Peyer's patch (tissue), 4 donors: ENCODE results near the gene DMAC1. TPM values are rescaled to one million over a fixed set of nuclear protein-coding genes. Genes with fewer than 3 reads are reported as not detected.

Source experiments
- DNase-seq, 3 donors: peaks; one replicate each; pipeline ENCODE4 v3.0.0-alpha.2; 2017 to 2019
- H3K27ac ChIP-seq, 4 donors: fragments of 200-600 bp; sonication (generic); one replicate each; pipeline ENCODE4 v1.5.1; 2016 to 2019
- H3K27me3 ChIP-seq, 2 donors: fragments of 200-600 bp; sonication (generic); one replicate each; pipeline ENCODE4 v1.5.1; 2019
- H3K36me3 ChIP-seq, 3 donors: fragments of 200-600 bp; sonication (generic); one replicate each; pipeline ENCODE4 v1.5.1; 2016 to 2019
- H3K4me1 ChIP-seq, 4 donors: fragments of 200-600 bp; sonication (generic); one replicate each; pipeline ENCODE4 v1.5.1; 2016 to 2019
- H3K4me3 ChIP-seq, 4 donors: fragments of 200-600 bp; sonication (generic); 1 replicate in 3 of 4; 2 replicates in 1 of 4; pipeline ENCODE4 v1.5.1; 2016 to 2019; ENCODE audit warnings: mild to moderate bottlenecking in 1 of 4
- H3K9me3 ChIP-seq, 4 donors: fragments of 200-600 bp; sonication (generic); one replicate each; pipeline ENCODE4 v1.5.1; 2016 to 2019; ENCODE audit warnings: mild to moderate bottlenecking in 1 of 4
- POLR2A ChIP-seq, 2 donors: fragments of 450-650 bp; IDR thresholded peaks; one replicate each; pipeline ENCODE4 v1.5.1; 2017; ENCODE audit warnings: antibody characterized with exemption in 2 of 2, mild to moderate bottlenecking in 2 of 2, moderate library complexity in 2 of 2
- total RNA-seq, 4 donors: library from RNA; depleted of rRNA; stranded (reverse); fragments of >200 nt; gene quantifications; one replicate each; pipeline ENCODE4 v1.1.0, GENCODE V29; 2016
- TF ChIP-seq, protein P1 (sequence below), 6 experiments: fragments of 450-650 bp in 4 of 6; fragments of 200-600 bp in 2 of 6; sonication (generic) in 1 of 6; IDR thresholded peaks; one replicate each; pipeline ENCODE4 v1.5.1; 2017 to 2019; ENCODE audit warnings: antibody characterized with exemption in 6 of 6, mild to moderate bottlenecking in 3 of 6, moderate library complexity in 1 of 6

DMAC1 gene
- total RNA-seq, 4 donors from 2014 or later, result 7.0 to 16.5 (median 9.8) TPM

DNA sequence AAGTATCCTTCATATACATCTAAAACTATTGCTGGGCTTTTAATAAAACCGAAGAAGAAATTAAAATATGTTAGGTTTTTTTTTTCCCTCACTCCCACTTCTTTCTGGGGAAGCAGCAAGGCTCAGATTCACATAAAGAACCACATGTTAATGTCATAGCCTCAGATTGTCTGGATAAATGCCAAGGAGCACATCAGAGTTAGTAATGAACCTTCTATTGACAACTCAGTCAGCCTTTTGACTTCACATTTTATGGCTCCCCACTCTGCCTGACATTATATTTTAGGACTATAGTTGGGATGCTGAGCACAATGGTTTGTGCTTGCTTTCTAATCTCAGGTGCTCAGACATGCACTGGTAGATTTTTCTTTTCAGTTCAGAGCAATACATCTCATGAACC lies 21.8 kb downstream of the DMAC1 start:
- H3K4me1 ChIP-seq, result no peaks in the 10 kb centered on the region
- DNase-seq, result no peak
- TF ChIP-seq, protein P1, sequence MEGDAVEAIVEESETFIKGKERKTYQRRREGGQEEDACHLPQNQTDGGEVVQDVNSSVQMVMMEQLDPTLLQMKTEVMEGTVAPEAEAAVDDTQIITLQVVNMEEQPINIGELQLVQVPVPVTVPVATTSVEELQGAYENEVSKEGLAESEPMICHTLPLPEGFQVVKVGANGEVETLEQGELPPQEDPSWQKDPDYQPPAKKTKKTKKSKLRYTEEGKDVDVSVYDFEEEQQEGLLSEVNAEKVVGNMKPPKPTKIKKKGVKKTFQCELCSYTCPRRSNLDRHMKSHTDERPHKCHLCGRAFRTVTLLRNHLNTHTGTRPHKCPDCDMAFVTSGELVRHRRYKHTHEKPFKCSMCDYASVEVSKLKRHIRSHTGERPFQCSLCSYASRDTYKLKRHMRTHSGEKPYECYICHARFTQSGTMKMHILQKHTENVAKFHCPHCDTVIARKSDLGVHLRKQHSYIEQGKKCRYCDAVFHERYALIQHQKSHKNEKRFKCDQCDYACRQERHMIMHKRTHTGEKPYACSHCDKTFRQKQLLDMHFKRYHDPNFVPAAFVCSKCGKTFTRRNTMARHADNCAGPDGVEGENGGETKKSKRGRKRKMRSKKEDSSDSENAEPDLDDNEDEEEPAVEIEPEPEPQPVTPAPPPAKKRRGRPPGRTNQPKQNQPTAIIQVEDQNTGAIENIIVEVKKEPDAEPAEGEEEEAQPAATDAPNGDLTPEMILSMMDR (IDR thresholded peaks at IDR 0.05), result no peak
- TF ChIP-seq POLR2A (IDR thresholded peaks at IDR 0.05), result no peak
- no peaks in the 10 kb centered on the region for H3K27me3 ChIP-seq
- no peaks in the 10 kb centered on the region for H3K36me3 ChIP-seq
- H3K27ac ChIP-seq, result no peak overlapping the region
- H3K4me3 ChIP-seq, result no peak overlapping the region
- H3K9me3 ChIP-seq, result no peaks in the 10 kb centered on the region

DNA sequence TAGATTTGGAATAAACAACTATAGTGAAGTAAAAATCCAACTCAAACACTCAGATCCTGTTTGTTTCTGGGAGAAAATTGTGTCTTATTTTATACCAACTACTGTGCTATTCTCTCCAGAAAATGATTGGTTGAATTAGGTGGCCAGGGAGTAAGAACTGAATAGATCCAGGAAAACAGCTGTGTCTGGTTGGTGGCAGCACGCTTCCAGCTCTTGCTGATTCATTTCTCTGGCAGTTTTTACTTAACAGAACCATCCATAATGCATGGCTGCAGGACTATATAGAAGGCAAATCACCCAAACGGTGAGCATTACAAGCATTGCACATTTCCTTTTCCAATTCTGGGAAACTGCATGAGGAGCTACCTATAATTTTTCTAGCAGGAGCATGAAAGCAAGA lies 29.5 kb downstream of the DMAC1 start:
- TF ChIP-seq, protein P1 (IDR thresholded peaks at IDR 0.05), result no peak
- no peak for TF ChIP-seq POLR2A (IDR thresholded peaks at IDR 0.05)

DNA sequence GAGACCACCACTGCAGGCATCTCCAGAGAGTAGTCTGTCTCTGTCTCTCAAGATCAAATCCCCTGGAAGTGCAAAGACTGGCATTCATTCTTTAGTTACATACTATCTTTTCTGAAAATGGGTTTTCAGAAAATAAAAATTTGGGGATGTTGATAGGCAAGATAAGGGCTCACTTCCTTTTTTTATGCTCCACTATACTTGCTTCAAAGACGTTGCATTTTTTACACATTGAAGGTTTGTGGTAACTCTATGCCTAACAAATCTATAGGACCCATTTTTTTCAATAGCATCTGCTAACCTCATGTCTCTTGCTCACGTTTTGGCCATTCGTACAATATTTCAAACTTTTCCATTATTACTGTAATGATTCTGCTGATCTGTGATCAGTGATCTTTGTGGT lies 37.0 kb downstream of the DMAC1 start:
- Histone ChIP-seq H3K4me3 (no peak overlapping the region), H3K27ac (no peak overlapping the region), H3K4me1 (no peaks in the 10 kb centered on the region), H3K9me3 (no peaks in the 10 kb centered on the region), H3K36me3 (no peaks in the 10 kb centered on the region), H3K27me3 (no peaks in the 10 kb centered on the region)
- TF ChIP-seq, protein P1 (IDR thresholded peaks at IDR 0.05), result no peak
- TF ChIP-seq POLR2A (IDR thresholded peaks at IDR 0.05), result no peak
- no peak for DNase-seq

More for the DNA sequence above, 29.5 kb downstream of the DMAC1 start:
- no peak overlapping the region for H3K27ac ChIP-seq
- H3K4me1 ChIP-seq, result no peaks in the 10 kb centered on the region
- no peaks in the 10 kb centered on the region for H3K36me3 ChIP-seq
- no peak for DNase-seq
- no peak overlapping the region for H3K4me3 ChIP-seq
- no peaks in the 10 kb centered on the region for H3K27me3 ChIP-seq
- H3K9me3 ChIP-seq, result no peaks in the 10 kb centered on the region

DNA sequence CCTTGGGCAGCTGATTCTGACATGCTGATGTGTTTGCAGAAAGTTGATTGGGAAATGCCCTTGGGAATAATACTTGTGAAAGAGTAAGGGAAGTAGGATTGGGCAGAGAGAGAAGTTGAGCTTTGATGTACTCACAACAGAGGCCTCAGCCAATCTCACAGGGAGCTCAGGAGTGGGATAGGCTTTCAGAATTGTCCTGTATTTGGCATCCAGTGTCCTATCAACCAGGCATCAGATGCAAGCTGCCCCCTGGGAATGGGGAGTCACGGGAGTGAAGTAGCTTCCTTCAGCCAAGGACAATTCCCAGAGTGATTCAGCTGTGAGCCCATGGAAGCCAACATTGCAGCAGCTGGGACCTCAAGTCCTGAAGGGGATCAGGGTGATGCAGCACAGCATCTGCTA lies 39.6 kb downstream of the DMAC1 start:
- TF ChIP-seq POLR2A (IDR thresholded peaks at IDR 0.05), result no peak
- TF ChIP-seq, protein P1 (IDR thresholded peaks at IDR 0.05), result no peak
- Histone ChIP-seq H3K4me3 (no peak overlapping the region), H3K27ac (no peak overlapping the region), H3K27me3 (no peaks in the 10 kb centered on the region), H3K4me1 (no peaks in the 10 kb centered on the region), H3K9me3 (no peaks in the 10 kb centered on the region), H3K36me3 (no peaks in the 10 kb centered on the region)
- DNase-seq, result no peak

DNA sequence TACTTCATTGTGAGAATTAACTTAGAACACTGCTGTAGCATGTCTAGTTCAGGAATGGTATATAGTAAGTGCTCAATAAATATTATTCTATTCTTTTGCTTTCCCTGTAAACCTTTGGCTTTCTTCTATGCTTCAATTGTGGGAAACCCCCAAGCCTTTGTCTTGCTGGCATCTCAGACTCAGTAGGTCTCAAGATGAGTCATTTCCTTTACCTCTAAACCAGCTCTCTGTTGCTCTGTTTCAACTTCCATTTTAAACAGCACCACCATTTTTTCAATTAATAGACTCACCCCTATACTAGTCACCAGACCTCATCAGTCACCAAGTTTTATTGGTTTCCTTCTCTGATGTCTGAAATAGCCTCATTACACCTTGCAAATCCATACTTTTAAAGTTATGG lies 43.5 kb downstream of the DMAC1 start:
- Histone ChIP-seq H3K9me3 (no peaks in the 10 kb centered on the region), H3K4me3 (no peak overlapping the region), H3K27ac (no peak overlapping the region), H3K27me3 (no peaks in the 10 kb centered on the region), H3K36me3 (no peaks in the 10 kb centered on the region), H3K4me1 (no peaks in the 10 kb centered on the region)
- no peak for DNase-seq
- no peak for TF ChIP-seq POLR2A (IDR thresholded peaks at IDR 0.05)

DNA sequence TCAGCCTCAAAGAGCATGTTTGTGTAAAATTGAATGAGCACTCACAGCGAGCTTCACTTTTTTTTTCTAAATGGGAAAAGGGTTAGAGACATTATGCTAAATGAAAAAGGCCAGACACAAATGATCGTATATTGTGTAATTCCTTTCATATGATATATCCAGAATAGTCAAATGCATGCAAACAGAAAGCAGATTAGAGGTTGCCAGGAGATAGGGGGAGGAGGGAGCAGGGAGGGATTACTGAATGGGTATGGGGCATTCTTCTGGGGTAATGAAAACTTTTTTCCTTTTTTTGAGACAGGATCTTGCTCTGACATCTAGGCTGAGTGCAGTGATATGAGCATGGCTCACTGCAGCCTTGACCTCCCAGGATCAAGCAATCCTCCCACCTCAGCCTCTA lies 47.1 kb downstream of the DMAC1 start:
- H3K27ac ChIP-seq, result no peak overlapping the region
- DNase-seq, result no peak

More for the DNA sequence above, 47.1 kb downstream of the DMAC1 start:
- TF ChIP-seq, protein P1 (IDR thresholded peaks at IDR 0.05), result no peak
- TF ChIP-seq POLR2A (IDR thresholded peaks at IDR 0.05), result no peak
- no peaks in the 10 kb centered on the region for H3K4me1 ChIP-seq
- H3K4me3 ChIP-seq, result no peak overlapping the region
- H3K9me3 ChIP-seq, result no peaks in the 10 kb centered on the region
- H3K27me3 ChIP-seq, result no peaks in the 10 kb centered on the region
- no peaks in the 10 kb centered on the region for H3K36me3 ChIP-seq
